Activated naive CD4-positive, alpha-beta T cell treated with anti-CD3 and anti-CD28 coated beads, Interleukin-2, amount 50 U/mL, for 24 hours (primary cell): ENCODE measurements around the gene COPG1.

ENCODE experiments used
- H3K27ac Mint-ChIP-seq: one replicate; pipeline ENCODE4 v1.8.0; 2021; ENCODE audit warnings: mild to moderate bottlenecking, mixed read lengths
- H3K27me3 Mint-ChIP-seq: one replicate; pipeline ENCODE4 v1.8.0; 2021; ENCODE audit warnings: mixed read lengths
- H3K36me3 Mint-ChIP-seq: one replicate; pipeline ENCODE4 v1.8.0; 2021; ENCODE audit warnings: mixed read lengths
- H3K4me1 Mint-ChIP-seq: one replicate; pipeline ENCODE4 v1.8.0; 2021; ENCODE audit warnings: mixed read lengths
- H3K4me3 Mint-ChIP-seq: one replicate; pipeline ENCODE4 v1.8.0; 2021; ENCODE audit warnings: mild to moderate bottlenecking, mixed read lengths
- H3K9me3 Mint-ChIP-seq: one replicate; pipeline ENCODE4 v1.8.0; 2021; ENCODE audit warnings: mixed read lengths

COPG1 gene

GRCh38 chr3:129313665-129314385, 64.4 kb downstream of the COPG1 start:
- peak overlapping the region; percentile 91 for H3K27ac Mint-ChIP-seq

GRCh38 chr3:129314386-129315222, 65.2 kb downstream of the COPG1 start:
- H3K36me3 Mint-ChIP-seq: no peaks in the 10 kb centered on the region
- peaks cover 19% of the 10 kb centered on the region for H3K4me1 Mint-ChIP-seq
- no peaks in the 10 kb centered on the region for H3K27me3 Mint-ChIP-seq
- no peaks in the 10 kb centered on the region for H3K9me3 Mint-ChIP-seq
- H3K27ac Mint-ChIP-seq: peak overlapping the region; percentile 84
- H3K4me3 Mint-ChIP-seq: peak overlapping the region; percentile 95

More at GRCh38 chr3:129313665-129314385, 64.4 kb downstream of the COPG1 start:
- H3K36me3 Mint-ChIP-seq: no peaks in the 10 kb centered on the region
- peak overlapping the region; percentile 95 for H3K4me3 Mint-ChIP-seq
- H3K4me1 Mint-ChIP-seq: peaks cover 21% of the 10 kb centered on the region
- no peaks in the 10 kb centered on the region for H3K9me3 Mint-ChIP-seq
- H3K27me3 Mint-ChIP-seq: no peaks in the 10 kb centered on the region

GRCh38 chr3:129315223-129315997, 66.0 kb downstream of the COPG1 start:
- peak overlapping the region; percentile 91 for H3K27ac Mint-ChIP-seq
- H3K27me3 Mint-ChIP-seq: no peaks in the 10 kb centered on the region
- no peaks in the 10 kb centered on the region for H3K36me3 Mint-ChIP-seq
- H3K9me3 Mint-ChIP-seq: no peaks in the 10 kb centered on the region
- H3K4me1 Mint-ChIP-seq: peaks cover 19% of the 10 kb centered on the region
- peak overlapping the region; percentile 95 for H3K4me3 Mint-ChIP-seq

- peak overlapping the region; percentile 78 for H3K4me3 Mint-ChIP-seq
- H3K4me1 Mint-ChIP-seq: peaks cover 19% of the 10 kb centered on the region
- H3K27ac Mint-ChIP-seq: peak overlapping the region; percentile 88
- H3K9me3 Mint-ChIP-seq: no peaks in the 10 kb centered on the region
- no peaks in the 10 kb centered on the region for H3K36me3 Mint-ChIP-seq
- H3K27me3 Mint-ChIP-seq: no peaks in the 10 kb centered on the region
Observed at GRCh38 chr3:129315998-129316247, 66.5 kb downstream of the COPG1 start.

- Mint-ChIP-seq H3K36me3 (no peaks in the 10 kb centered on the region), H3K27ac (peak overlapping the region; percentile 88), H3K4me3 (peak overlapping the region; percentile 78), H3K9me3 (no peaks in the 10 kb centered on the region), H3K4me1 (peaks cover 19% of the 10 kb centered on the region), H3K27me3 (no peaks in the 10 kb centered on the region)
Observed at GRCh38 chr3:129316248-129317013, 67.0 kb downstream of the COPG1 start.

GRCh38 chr3:129317014-129317771, 67.8 kb downstream of the COPG1 start:
- no peaks in the 10 kb centered on the region for H3K36me3 Mint-ChIP-seq
- H3K9me3 Mint-ChIP-seq: no peaks in the 10 kb centered on the region
- no peak overlapping the region for H3K27ac Mint-ChIP-seq
- peaks cover 14% of the 10 kb centered on the region for H3K4me1 Mint-ChIP-seq
- H3K27me3 Mint-ChIP-seq: no peaks in the 10 kb centered on the region
- peak overlapping the region; percentile 34 for H3K4me3 Mint-ChIP-seq

- Mint-ChIP-seq H3K4me1 (peaks cover 9% of the 10 kb centered on the region), H3K36me3 (no peaks in the 10 kb centered on the region), H3K27ac (no peak overlapping the region), H3K4me3 (no peak overlapping the region), H3K27me3 (no peaks in the 10 kb centered on the region), H3K9me3 (no peaks in the 10 kb centered on the region)
Observed at GRCh38 chr3:129317848-129318247, 68.4 kb downstream of the COPG1 start.

GRCh38 chr3:129318921-129319320, 69.5 kb downstream of the COPG1 start:
- H3K27ac Mint-ChIP-seq: no peak overlapping the region
- H3K27me3 Mint-ChIP-seq: no peaks in the 10 kb centered on the region
- no peaks in the 10 kb centered on the region for H3K9me3 Mint-ChIP-seq
- peaks cover 3% of the 10 kb centered on the region for H3K4me1 Mint-ChIP-seq
- no peak overlapping the region for H3K4me3 Mint-ChIP-seq
- H3K36me3 Mint-ChIP-seq: no peaks in the 10 kb centered on the region

- H3K27ac Mint-ChIP-seq: no peak overlapping the region
- no peaks in the 10 kb centered on the region for H3K4me1 Mint-ChIP-seq
- H3K9me3 Mint-ChIP-seq: no peaks in the 10 kb centered on the region
- no peaks in the 10 kb centered on the region for H3K36me3 Mint-ChIP-seq
- no peaks in the 10 kb centered on the region for H3K27me3 Mint-ChIP-seq
- no peak overlapping the region for H3K4me3 Mint-ChIP-seq
Observed at GRCh38 chr3:129320261-129320660, 70.9 kb downstream of the COPG1 start.

GRCh38 chr3:129320825-129321487, 71.5 kb downstream of the COPG1 start:
- no peak overlapping the region for H3K4me3 Mint-ChIP-seq
- no peaks in the 10 kb centered on the region for H3K9me3 Mint-ChIP-seq
- no peaks in the 10 kb centered on the region for H3K36me3 Mint-ChIP-seq
- no peaks in the 10 kb centered on the region for H3K27me3 Mint-ChIP-seq
- H3K4me1 Mint-ChIP-seq: no peaks in the 10 kb centered on the region
- no peak overlapping the region for H3K27ac Mint-ChIP-seq

GRCh38 chr3:129321887-129322286, 72.5 kb downstream of the COPG1 start:
- no peaks in the 10 kb centered on the region for H3K9me3 Mint-ChIP-seq
- H3K27ac Mint-ChIP-seq: no peak overlapping the region
- no peaks in the 10 kb centered on the region for H3K36me3 Mint-ChIP-seq
- H3K4me1 Mint-ChIP-seq: no peaks in the 10 kb centered on the region
- no peak overlapping the region for H3K4me3 Mint-ChIP-seq
- H3K27me3 Mint-ChIP-seq: no peaks in the 10 kb centered on the region

- Mint-ChIP-seq H3K36me3 (no peaks in the 10 kb centered on the region), H3K27ac (no peak overlapping the region), H3K4me3 (no peak overlapping the region), H3K27me3 (no peaks in the 10 kb centered on the region), H3K9me3 (no peaks in the 10 kb centered on the region), H3K4me1 (no peaks in the 10 kb centered on the region)
Observed at GRCh38 chr3:129323651-129324294, 74.4 kb downstream of the COPG1 start.

GRCh38 chr3:129324855-129325254, 75.4 kb downstream of the COPG1 start:
- H3K27ac Mint-ChIP-seq: no peak overlapping the region
- H3K4me1 Mint-ChIP-seq: no peaks in the 10 kb centered on the region

GRCh38 chr3:129325383-129325782, 76.0 kb downstream of the COPG1 start:
- no peaks in the 10 kb centered on the region for H3K27me3 Mint-ChIP-seq
- no peak overlapping the region for H3K4me3 Mint-ChIP-seq
- no peak overlapping the region for H3K27ac Mint-ChIP-seq
- H3K36me3 Mint-ChIP-seq: no peaks in the 10 kb centered on the region
- no peaks in the 10 kb centered on the region for H3K9me3 Mint-ChIP-seq
- no peaks in the 10 kb centered on the region for H3K4me1 Mint-ChIP-seq

More at GRCh38 chr3:129324855-129325254, 75.4 kb downstream of the COPG1 start:
- Mint-ChIP-seq H3K9me3 (no peaks in the 10 kb centered on the region), H3K27me3 (no peaks in the 10 kb centered on the region), H3K36me3 (no peaks in the 10 kb centered on the region), H3K4me3 (no peak overlapping the region)
